Breast epithelium (tissue), 4 donors: Measurements from ENCODE around the gene REXO4. TPM values are rescaled to one million over a fixed set of nuclear protein-coding genes. Genes with fewer than 3 reads are reported as not detected.
"Not testable (repeated sequence)": the region's sequence is repeated elsewhere in the genome, so short reads cannot be mapped to it uniquely, and the experiment has no call there.

Source experiments
- DNase-seq, 2 donors: peaks; one replicate each; pipeline ENCODE4 v3.0.0-alpha.2; 2019; ENCODE audit warnings: low spot score in 2 of 2
- H3K27ac ChIP-seq, 2 donors: fragments of 200-600 bp; sonication (generic) in 1 of 2; one replicate each; pipeline ENCODE4 v1.5.1; 2016 to 2019; ENCODE audit warnings: mild to moderate bottlenecking in 1 of 2
- H3K27me3 ChIP-seq, 2 donors: fragments of 200-600 bp; sonication (generic) in 1 of 2; one replicate each; pipeline versions ENCODE4 v1.5.1 to v1.6.0; 2017 to 2019; ENCODE audit warnings: control low read depth in 1 of 2, mild to moderate bottlenecking in 1 of 2
- H3K36me3 ChIP-seq: fragments of 200-600 bp; one replicate; pipeline ENCODE4 v1.5.1; 2019
- H3K4me1 ChIP-seq, 2 donors: fragments of 200-600 bp; sonication (generic); one replicate each; pipeline ENCODE4 v1.5.1; 2016 to 2019; ENCODE audit warnings: control low read depth in 1 of 2
- H3K4me3 ChIP-seq, 3 donors: fragments of 200-600 bp; sonication (generic); 1 replicate in 2 of 3; 2 replicates in 1 of 3; pipeline ENCODE4 v1.5.1; 2016 to 2019; ENCODE audit warnings: mild to moderate bottlenecking in 3 of 3, moderate library complexity in 2 of 3
- H3K9me3 ChIP-seq, 2 donors: fragments of 200-600 bp; sonication (generic) in 1 of 2; one replicate each; pipeline ENCODE4 v1.5.1; 2016 to 2019; ENCODE audit warnings: control low read depth in 1 of 2
- CTCF ChIP-seq, 3 donors: fragments of 450-650 bp; IDR thresholded peaks; one replicate each; pipeline ENCODE4 v1.5.1; 2016 to 2017; ENCODE audit warnings: antibody characterized with exemption in 3 of 3, mild to moderate bottlenecking in 3 of 3, moderate library complexity in 3 of 3
- POLR2A ChIP-seq: fragments of 450-650 bp; IDR thresholded peaks from one replicate; pipeline ENCODE4 v1.6.1; 2016; ENCODE audit warnings: antibody characterized with exemption, mild to moderate bottlenecking, moderate library complexity
- POLR2AphosphoS5 ChIP-seq, 3 donors: sonication (generic); formaldehyde crosslinking; IDR thresholded peaks; one replicate each; pipeline ENCODE4 v1.6.1; 2017; ENCODE audit warnings: antibody characterized with exemption in 3 of 3
- intact Hi-C: fragments of 100-400 bp; cut with DNase I; formaldehyde crosslinking; loops from one replicate; pipeline ENCODE4 v1.15.1; 2023; ENCODE audit warnings: low total_unique reads
- total RNA-seq, 3 donors: library from RNA; depleted of rRNA; stranded (reverse); fragments of >200 nt; gene quantifications; one replicate each; pipeline ENCODE4 v1.1.0, GENCODE V29; 2016

REXO4 gene
- total RNA-seq, 3 donors from 2014 or later: 14.2 to 20.5 (median 18.7) TPM

- Histone ChIP-seq H3K27me3 (peaks cover 0 to 17% of the 10 kb centered on the region in 2 donors), H3K4me1 (no peaks in the 10 kb centered on the region), H3K36me3 (no peaks in the 10 kb centered on the region), H3K27ac (no peak overlapping the region), H3K4me3 (no peak overlapping the region), H3K9me3 (no peaks in the 10 kb centered on the region)
- TF ChIP-seq POLR2AphosphoS5 (IDR thresholded peaks at IDR 0.05) (no peak), CTCF (IDR thresholded peaks at IDR 0.05) (no peak), POLR2A (no peak)
- intact Hi-C loops: loop anchor here (10.0 kb wide), 1 partner anchor 470 kb away; no protein-coding TSS in a partner anchor
- DNase-seq: no peak
These were observed 23.0 kb downstream of the REXO4 start for GRCh38 chr9:133394687-133395271.

GRCh38 chr9:133393399-133393798, 24.4 kb downstream of the REXO4 start:
- Histone ChIP-seq H3K36me3 (no peaks in the 10 kb centered on the region), H3K4me3 (no peak overlapping the region), H3K27me3 (peaks cover 0 to 17% of the 10 kb centered on the region in 2 donors), H3K4me1 (no peaks in the 10 kb centered on the region), H3K9me3 (no peaks in the 10 kb centered on the region), H3K27ac (no peak overlapping the region)
- DNase-seq: no peak
- TF ChIP-seq POLR2A (no peak), CTCF (IDR thresholded peaks at IDR 0.05) (no peak), POLR2AphosphoS5 (IDR thresholded peaks at IDR 0.05) (no peak)
- intact Hi-C loops: loop anchor here (10.0 kb wide), 1 partner anchor 471 kb away; no protein-coding TSS in a partner anchor

GRCh38 chr9:133392308-133392707, 25.5 kb downstream of the REXO4 start:
- not testable (repeated sequence) for DNase-seq, H3K4me1 ChIP-seq, H3K36me3 ChIP-seq, H3K4me3 ChIP-seq, H3K27ac ChIP-seq, H3K9me3 ChIP-seq
- peaks cover 0 to 17% of the 10 kb centered on the region in 2 donors for H3K27me3 ChIP-seq
- intact Hi-C loops: loop anchor here (10.0 kb wide), 1 partner anchor 472 kb away; no protein-coding TSS in a partner anchor

GRCh38 chr9:133391449-133391848, 26.4 kb downstream of the REXO4 start:
- H3K27ac ChIP-seq, H3K9me3 ChIP-seq, H3K36me3 ChIP-seq, H3K4me1 ChIP-seq, H3K4me3 ChIP-seq, DNase-seq: not testable (repeated sequence)
- intact Hi-C loops: loop anchor here (10.0 kb wide), 1 partner anchor 473 kb away; no protein-coding TSS in a partner anchor
- peaks cover 0 to 17% of the 10 kb centered on the region in 2 donors for H3K27me3 ChIP-seq

- intact Hi-C loops: loop anchor here (10.0 kb wide), 1 partner anchor 474 kb away; no protein-coding TSS in a partner anchor
- Histone ChIP-seq H3K4me1 (no peaks in the 10 kb centered on the region), H3K36me3 (no peaks in the 10 kb centered on the region), H3K4me3 (no peak overlapping the region), H3K27me3 (peaks cover 0 to 17% of the 10 kb centered on the region in 2 donors), H3K9me3 (no peaks in the 10 kb centered on the region), H3K27ac (no peak overlapping the region)
- TF ChIP-seq CTCF (IDR thresholded peaks at IDR 0.05): no peak
- TF ChIP-seq POLR2AphosphoS5 (IDR thresholded peaks at IDR 0.05): no peak
- TF ChIP-seq POLR2A: no peak
- DNase-seq: no peak
These were observed 27.1 kb downstream of the REXO4 start for GRCh38 chr9:133390713-133391112.

GRCh38 chr9:133389562-133389961, 28.2 kb downstream of the REXO4 start:
- no peak for DNase-seq
- H3K4me1 ChIP-seq: no peaks in the 10 kb centered on the region
- peaks cover 0 to 8% of the 10 kb centered on the region in 2 donors for H3K27me3 ChIP-seq
- H3K4me3 ChIP-seq: no peak overlapping the region
- no peaks in the 10 kb centered on the region for H3K36me3 ChIP-seq
- no peaks in the 10 kb centered on the region for H3K9me3 ChIP-seq
- intact Hi-C loops: no loop called here
- H3K27ac ChIP-seq: no peak overlapping the region
- TF ChIP-seq POLR2A (no peak), POLR2AphosphoS5 (IDR thresholded peaks at IDR 0.05) (no peak), CTCF (IDR thresholded peaks at IDR 0.05) (no peak)
